LNCAP (cell line): ENCODE results near the gene CYFIP1.

Experiments
- TF ChIP-seq, protein P1 (sequence below): fragments of 450-650 bp; IDR thresholded peaks from 2 replicates; pipeline ENCODE4 v1.5.1; 2017; ENCODE audit warnings: mild to moderate bottlenecking

Gene CYFIP1

GRCh38 chr15:22963641-22964040 lies 16.5 kb downstream of the CYFIP1 start:
- TF ChIP-seq, protein P1, sequence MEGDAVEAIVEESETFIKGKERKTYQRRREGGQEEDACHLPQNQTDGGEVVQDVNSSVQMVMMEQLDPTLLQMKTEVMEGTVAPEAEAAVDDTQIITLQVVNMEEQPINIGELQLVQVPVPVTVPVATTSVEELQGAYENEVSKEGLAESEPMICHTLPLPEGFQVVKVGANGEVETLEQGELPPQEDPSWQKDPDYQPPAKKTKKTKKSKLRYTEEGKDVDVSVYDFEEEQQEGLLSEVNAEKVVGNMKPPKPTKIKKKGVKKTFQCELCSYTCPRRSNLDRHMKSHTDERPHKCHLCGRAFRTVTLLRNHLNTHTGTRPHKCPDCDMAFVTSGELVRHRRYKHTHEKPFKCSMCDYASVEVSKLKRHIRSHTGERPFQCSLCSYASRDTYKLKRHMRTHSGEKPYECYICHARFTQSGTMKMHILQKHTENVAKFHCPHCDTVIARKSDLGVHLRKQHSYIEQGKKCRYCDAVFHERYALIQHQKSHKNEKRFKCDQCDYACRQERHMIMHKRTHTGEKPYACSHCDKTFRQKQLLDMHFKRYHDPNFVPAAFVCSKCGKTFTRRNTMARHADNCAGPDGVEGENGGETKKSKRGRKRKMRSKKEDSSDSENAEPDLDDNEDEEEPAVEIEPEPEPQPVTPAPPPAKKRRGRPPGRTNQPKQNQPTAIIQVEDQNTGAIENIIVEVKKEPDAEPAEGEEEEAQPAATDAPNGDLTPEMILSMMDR, result no peak

- TF ChIP-seq, protein P1, result no peak
Measured at GRCh38 chr15:22962611-22963010, 17.6 kb downstream of the CYFIP1 start.

- TF ChIP-seq, protein P1, result no peak
Measured at GRCh38 chr15:22961762-22962161, 18.4 kb downstream of the CYFIP1 start.

DNA sequence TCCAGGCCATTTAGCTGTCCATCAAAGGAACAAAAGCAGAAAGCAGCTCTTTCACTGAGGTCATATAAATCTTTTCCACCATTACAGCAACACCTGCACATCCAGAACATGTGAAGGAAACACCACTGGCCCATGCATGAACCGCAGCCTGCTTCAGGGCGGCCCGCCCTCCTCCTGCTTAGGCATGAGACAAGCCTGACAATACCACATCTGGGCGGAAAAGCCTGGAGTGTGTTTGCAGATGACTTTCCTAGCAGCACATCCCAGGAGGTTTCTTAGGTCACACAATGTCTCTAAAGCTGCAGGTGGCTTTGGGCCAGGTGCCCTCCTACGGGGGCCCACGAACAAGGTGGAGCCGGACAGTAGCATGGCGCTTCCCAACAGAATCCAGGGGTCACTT lies 19.6 kb downstream of the CYFIP1 start:
- TF ChIP-seq, protein P1, result no peak

GRCh38 chr15:22960126-22960525 lies 20.0 kb downstream of the CYFIP1 start:
- TF ChIP-seq, protein P1, result no peak

DNA sequence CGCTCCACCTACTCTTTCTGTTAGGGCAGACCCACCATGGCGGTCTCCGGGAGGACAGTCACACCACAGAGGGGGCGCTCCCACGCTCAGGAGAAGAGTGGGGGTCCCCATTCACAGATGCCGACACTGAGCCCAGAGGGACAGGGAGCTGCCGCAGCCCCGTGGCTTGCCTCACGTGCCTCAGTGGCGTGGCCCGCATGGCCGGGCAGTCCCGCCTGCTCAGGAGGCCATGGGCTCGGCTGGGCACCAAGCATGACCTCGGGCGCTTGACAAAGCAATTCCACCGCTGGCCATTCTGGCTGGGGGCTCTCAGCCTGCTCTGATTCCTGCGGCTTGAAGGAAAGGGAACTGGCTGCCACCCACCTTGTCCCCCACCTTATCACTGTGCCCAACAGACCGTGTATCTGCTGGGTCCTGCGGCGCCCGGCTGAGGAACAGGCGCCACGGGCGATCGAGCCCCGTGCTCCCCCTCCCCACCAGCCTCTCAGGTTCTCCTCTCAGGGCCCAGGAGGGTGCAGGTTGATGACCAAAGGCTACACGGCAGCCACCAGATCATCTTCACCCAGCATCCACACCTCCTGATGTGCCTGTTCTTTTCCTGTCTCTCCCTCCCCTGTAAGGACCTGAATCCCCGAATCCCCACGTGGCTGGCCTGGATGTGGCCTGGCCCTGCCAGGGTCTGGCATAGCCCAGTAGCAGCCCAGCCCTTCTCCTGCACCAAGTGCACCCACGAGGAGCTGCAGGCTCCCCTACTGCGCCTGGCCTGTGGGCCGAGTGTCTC lies 20.7 kb downstream of the CYFIP1 start:
- TF ChIP-seq, protein P1, result no peak

DNA sequence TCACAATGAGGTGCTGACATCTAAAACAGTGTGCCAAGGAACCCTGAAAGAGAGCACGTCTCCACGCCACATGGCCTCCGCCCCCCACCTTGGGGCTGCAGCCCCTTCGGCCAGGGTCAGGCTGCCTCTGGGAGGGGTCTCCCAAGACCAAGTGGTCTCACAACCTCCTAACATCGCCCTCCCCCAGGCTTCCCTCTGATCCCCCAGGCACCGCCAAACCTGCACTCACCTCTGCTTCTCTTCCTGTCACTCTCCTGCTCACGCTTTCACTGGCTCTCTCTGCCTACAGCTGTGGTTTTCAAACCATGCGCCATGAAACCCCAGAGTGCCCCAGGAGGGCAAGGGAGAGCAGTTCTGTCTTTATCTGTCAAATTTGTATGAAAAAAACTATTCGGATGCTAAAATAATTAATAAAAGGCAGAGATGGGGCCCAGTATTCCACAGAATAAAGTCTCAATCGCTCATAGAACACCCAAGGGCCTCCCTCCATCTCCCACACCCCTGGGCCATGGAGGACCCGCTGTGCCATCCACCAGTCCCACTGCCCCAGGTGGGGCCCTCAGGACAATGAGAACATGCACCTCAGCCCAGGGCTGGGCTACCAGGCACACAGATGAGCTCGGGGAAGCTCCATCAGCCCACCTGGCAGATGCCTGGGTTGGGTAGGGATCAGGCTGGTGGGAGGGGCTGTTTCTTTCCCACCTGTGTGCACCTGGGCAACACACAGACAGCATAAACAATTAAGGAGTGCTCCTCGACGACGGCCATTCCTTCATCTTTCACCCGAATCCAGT lies 21.5 kb downstream of the CYFIP1 start:
- TF ChIP-seq, protein P1, result no peak
